Keratinocyte (primary cell): ENCODE results near the gene ASF1A. TPM values are rescaled to one million over a fixed set of nuclear protein-coding genes. Genes with fewer than 3 reads are reported as not detected.

Source experiments
- DNase-seq: peaks from one replicate; pipeline ENCODE4 v3.0.0-alpha.2; 2011; ENCODE audit warnings: low read depth, missing footprints, low spot score
- FAIRE-seq: peaks from 2 replicates; lab custom pipeline; 2011; peaks lifted over from hg19 to GRCh38; lab: Jason Lieb, UNC
- H2AFZ ChIP-seq: 2 replicates; pipeline ENCODE4 v1.6.0; 2012; ENCODE audit warnings: low read length, control low read depth, inconsistent platforms; ENCODE audit not compliant: control insufficient read depth
- H3K27ac ChIP-seq: 2 replicates; pipeline ENCODE4 v1.5.1; 2011; ENCODE audit warnings: low read length; ENCODE audit not compliant: control insufficient read depth, insufficient read depth
- H3K27me3 ChIP-seq: 3 replicates; pipeline ENCODE4 v1.6.0; 2011; ENCODE audit warnings: low read length; ENCODE audit not compliant: control insufficient read depth, insufficient read depth; ENCODE audit errors: extremely low read depth
- H3K36me3 ChIP-seq, 2 experiments: 2 replicates in 1 of 2; 3 replicates in 1 of 2; pipeline ENCODE4 v1.5.1; 2011; ENCODE audit warnings: low read length in 2 of 2, mild to moderate bottlenecking in 1 of 2; ENCODE audit not compliant: control insufficient read depth in 2 of 2, insufficient read depth in 2 of 2; ENCODE audit errors: extremely low read depth in 1 of 2
- H3K4me1 ChIP-seq: 3 replicates; pipeline ENCODE4 v1.5.1; 2011; ENCODE audit warnings: low read length; ENCODE audit not compliant: control insufficient read depth, insufficient read depth; ENCODE audit errors: extremely low read depth
- H3K4me2 ChIP-seq: 3 replicates; pipeline ENCODE4 v1.6.0; 2011; ENCODE audit warnings: low read depth, low read length; ENCODE audit not compliant: control insufficient read depth, insufficient read depth; ENCODE audit errors: extremely low read depth
- H3K4me3 ChIP-seq, 3 experiments: fragments of 200-600 bp in 1 of 3; sonication (generic) in 1 of 3; 2 replicates in 2 of 3; 3 replicates in 1 of 3; pipeline ENCODE4 v1.5.1; 2011 to 2016; ENCODE audit warnings: low read length in 3 of 3, mild to moderate bottlenecking in 3 of 3, control low read depth in 2 of 3, inconsistent platforms in 1 of 3, low read depth in 1 of 3, mixed read lengths in 1 of 3, mixed run types in 1 of 3, moderate library complexity in 1 of 3; ENCODE audit not compliant: control insufficient read depth in 2 of 3, insufficient read depth in 2 of 3; ENCODE audit errors: extremely low read depth in 1 of 3
- H3K79me2 ChIP-seq: 2 replicates; pipeline ENCODE4 v1.6.0; 2012; ENCODE audit warnings: low read length; ENCODE audit not compliant: control insufficient read depth, insufficient read depth
- H3K9ac ChIP-seq: 3 replicates; pipeline ENCODE4 v1.6.0; 2011; ENCODE audit warnings: low read length; ENCODE audit not compliant: control insufficient read depth, insufficient read depth; ENCODE audit errors: extremely low read depth
- H3K9me1 ChIP-seq: 3 replicates; pipeline ENCODE4 v1.6.0; 2011; ENCODE audit warnings: low read length; ENCODE audit not compliant: control insufficient read depth, insufficient read depth; ENCODE audit errors: extremely low read depth
- H3K9me3 ChIP-seq: 2 replicates; pipeline ENCODE4 v1.5.1; 2012; ENCODE audit warnings: low read depth, low read length; ENCODE audit not compliant: control insufficient read depth
- H4K20me1 ChIP-seq: 3 replicates; pipeline ENCODE4 v1.6.0; 2011; ENCODE audit warnings: low read length; ENCODE audit not compliant: control insufficient read depth, insufficient read depth; ENCODE audit errors: extremely low read depth
- EZH2 ChIP-seq: IDR thresholded peaks from one replicate; pipeline ENCODE4 v1.6.1; 2012; ENCODE audit warnings: inconsistent platforms, mild to moderate bottlenecking, low read length, moderate library complexity
- dilution Hi-C: fragments of 300-500 bp; cut with MboI; formaldehyde crosslinking; loops from one replicate; pipeline ENCODE4 v1.7.0; 2020; ENCODE audit warnings: low sequenced_read_pairs; ENCODE audit not compliant: extremely low pct_ligation_motif_present
- polyA plus RNA-seq, 5 experiments: library from polyadenylated mRNA; depleted of rRNA in 3 of 5; stranded (reverse) in 3 of 5; stranded (forward) in 1 of 5; unstranded in 1 of 5; fragments of >200 nt; gene quantifications; 1 replicate in 1 of 5; 2 replicates in 3 of 5; 3 replicates in 1 of 5; pipeline versions ENCODE4 v1.2.1 to v1.2.3, GENCODE V29; 2011 to 2012; ENCODE audit warnings: missing spikeins in 2 of 5, low read depth in 1 of 5, low replicate concordance in 1 of 5
- TF ChIP-seq, protein P1 (sequence below), 3 experiments: IDR thresholded peaks in 1 of 3; conservative IDR thresholded peaks in 1 of 3; optimal IDR thresholded peaks in 1 of 3; 2 replicates in 2 of 3; 3 replicates in 1 of 3; pipeline versions ENCODE3 to v1.5.1; 2011; ENCODE audit warnings: low read length in 3 of 3, mild to moderate bottlenecking in 3 of 3, moderate library complexity in 2 of 3, control low read depth in 1 of 3, inconsistent platforms in 1 of 3; ENCODE audit not compliant: insufficient read depth in 2 of 3; ENCODE audit errors: extremely low read depth in 1 of 3

Gene ASF1A
- polyA plus RNA-seq, 1 donor (not counting 4 experiments of a cell fraction or from before 2014, with no cell fraction given) = 19.9 TPM

DNA sequence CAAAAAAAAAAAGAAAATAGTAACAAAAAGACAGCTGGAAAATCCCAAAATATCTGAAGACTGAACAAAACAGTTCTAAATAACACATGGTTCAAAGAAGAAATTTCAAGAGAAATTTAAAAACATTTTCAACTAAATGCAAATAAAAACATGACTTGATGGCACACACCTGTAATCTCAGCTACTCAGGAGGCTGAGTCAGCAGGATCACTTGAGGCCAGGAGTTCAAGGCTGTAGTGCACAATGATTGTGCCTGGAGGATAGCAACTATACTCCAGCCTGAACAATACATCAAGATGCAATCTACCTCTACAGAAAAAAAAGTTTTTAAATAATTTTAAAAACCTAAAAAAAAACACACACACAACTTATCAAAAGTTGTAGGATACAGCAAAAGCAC is 21.6 kb upstream of the ASF1A start:
- Histone ChIP-seq H3K9me1 (no peaks in the 10 kb centered on the region), H3K9ac (no peak overlapping the region), H3K9me3 (no peaks in the 10 kb centered on the region), H3K4me2 (no peak overlapping the region), H3K4me1 (peaks cover 6% of the 10 kb centered on the region), H3K4me3 (no peak overlapping the region), H3K27me3 (no peaks in the 10 kb centered on the region), H2AFZ (no peak overlapping the region), H3K36me3 (no peaks in the 10 kb centered on the region), H3K79me2 (no peaks in the 10 kb centered on the region), H4K20me1 (no peaks in the 10 kb centered on the region), H3K27ac (no peak overlapping the region)
- dilution Hi-C loops = no loop called here
- no peak for FAIRE-seq
- DNase-seq = no peak
- no peak for TF ChIP-seq EZH2

DNA sequence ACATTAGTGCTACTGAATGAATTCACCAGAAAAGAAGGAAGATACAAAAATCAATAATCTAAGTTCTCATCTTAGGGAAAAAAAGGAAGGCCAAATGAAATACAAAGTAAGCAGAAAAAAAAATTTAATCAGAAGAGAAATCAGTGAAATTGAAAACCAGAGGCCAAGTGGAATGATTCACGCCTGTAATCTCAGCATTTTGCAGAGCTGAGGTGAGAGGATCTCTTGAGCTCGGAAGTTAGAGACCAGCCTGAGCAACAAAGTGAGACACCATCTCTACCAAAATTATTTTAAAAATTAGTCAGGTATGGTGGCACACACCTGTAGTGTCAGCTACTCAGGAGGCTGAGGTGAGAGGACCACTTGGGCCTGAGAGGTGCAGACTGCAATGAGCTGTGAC is 21.2 kb upstream of the ASF1A start:
- Histone ChIP-seq H3K9me3 (no peaks in the 10 kb centered on the region), H3K9me1 (no peaks in the 10 kb centered on the region), H4K20me1 (no peaks in the 10 kb centered on the region), H2AFZ (no peak overlapping the region), H3K27me3 (no peaks in the 10 kb centered on the region), H3K4me2 (no peak overlapping the region), H3K36me3 (no peaks in the 10 kb centered on the region), H3K4me1 (peaks cover 6% of the 10 kb centered on the region), H3K27ac (no peak overlapping the region), H3K4me3 (no peak overlapping the region), H3K9ac (no peak overlapping the region), H3K79me2 (no peaks in the 10 kb centered on the region)
- DNase-seq (no peak), FAIRE-seq (no peak)
- dilution Hi-C loops = no loop called here
- TF ChIP-seq, protein P1, sequence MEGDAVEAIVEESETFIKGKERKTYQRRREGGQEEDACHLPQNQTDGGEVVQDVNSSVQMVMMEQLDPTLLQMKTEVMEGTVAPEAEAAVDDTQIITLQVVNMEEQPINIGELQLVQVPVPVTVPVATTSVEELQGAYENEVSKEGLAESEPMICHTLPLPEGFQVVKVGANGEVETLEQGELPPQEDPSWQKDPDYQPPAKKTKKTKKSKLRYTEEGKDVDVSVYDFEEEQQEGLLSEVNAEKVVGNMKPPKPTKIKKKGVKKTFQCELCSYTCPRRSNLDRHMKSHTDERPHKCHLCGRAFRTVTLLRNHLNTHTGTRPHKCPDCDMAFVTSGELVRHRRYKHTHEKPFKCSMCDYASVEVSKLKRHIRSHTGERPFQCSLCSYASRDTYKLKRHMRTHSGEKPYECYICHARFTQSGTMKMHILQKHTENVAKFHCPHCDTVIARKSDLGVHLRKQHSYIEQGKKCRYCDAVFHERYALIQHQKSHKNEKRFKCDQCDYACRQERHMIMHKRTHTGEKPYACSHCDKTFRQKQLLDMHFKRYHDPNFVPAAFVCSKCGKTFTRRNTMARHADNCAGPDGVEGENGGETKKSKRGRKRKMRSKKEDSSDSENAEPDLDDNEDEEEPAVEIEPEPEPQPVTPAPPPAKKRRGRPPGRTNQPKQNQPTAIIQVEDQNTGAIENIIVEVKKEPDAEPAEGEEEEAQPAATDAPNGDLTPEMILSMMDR (optimal IDR thresholded peaks at IDR 0.05 in 1 of 3, IDR thresholded peaks at IDR 0.05 in 1 of 3, conservative IDR thresholded peaks at IDR 0.05 in 1 of 3; ENCODE audit: extremely low read depth in 1 of 3, insufficient read depth in 2 of 3, low read length in 3 of 3) = no peak
- no peak for TF ChIP-seq EZH2

DNA sequence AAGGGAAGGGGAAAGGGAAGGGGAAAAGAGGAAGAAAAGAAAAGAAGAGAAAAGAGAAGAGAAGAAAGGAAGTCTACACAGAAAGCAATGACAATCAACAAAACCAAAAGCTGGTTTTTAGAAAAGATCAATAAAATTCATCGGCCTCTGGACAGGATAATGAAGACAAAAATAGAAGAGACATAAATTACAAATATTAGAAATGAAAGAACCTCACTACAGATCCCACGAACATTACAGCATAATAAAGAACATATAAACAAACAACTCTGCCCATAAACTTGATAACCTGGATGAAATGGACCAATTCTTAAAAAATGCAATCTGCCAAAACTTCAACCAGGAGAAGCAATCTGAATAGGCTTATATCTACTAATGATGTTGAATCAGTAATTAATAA is 20.7 kb upstream of the ASF1A start:
- dilution Hi-C loops = no loop called here
- H3K4me2 ChIP-seq = no peak overlapping the region
- FAIRE-seq = no peak

More for the DNA sequence above, 20.7 kb upstream of the ASF1A start:
- H2AFZ ChIP-seq = no peak overlapping the region
- H3K27me3 ChIP-seq = no peaks in the 10 kb centered on the region
- no peak overlapping the region for H3K9ac ChIP-seq
- TF ChIP-seq, protein P1 (optimal IDR thresholded peaks at IDR 0.05 in 1 of 3, IDR thresholded peaks at IDR 0.05 in 1 of 3, conservative IDR thresholded peaks at IDR 0.05 in 1 of 3; ENCODE audit: extremely low read depth in 1 of 3, insufficient read depth in 2 of 3, low read length in 3 of 3) = no peak
- no peak for TF ChIP-seq EZH2
- no peaks in the 10 kb centered on the region for H3K36me3 ChIP-seq
- H3K9me3 ChIP-seq = no peaks in the 10 kb centered on the region
- no peak for DNase-seq
- no peaks in the 10 kb centered on the region for H3K9me1 ChIP-seq
- peaks cover 6% of the 10 kb centered on the region for H3K4me1 ChIP-seq
- H3K79me2 ChIP-seq = no peaks in the 10 kb centered on the region
- no peak overlapping the region for H3K4me3 ChIP-seq
- H4K20me1 ChIP-seq = no peaks in the 10 kb centered on the region
- no peak overlapping the region for H3K27ac ChIP-seq
